Gastrocnemius medialis (tissue), 4 donors: ENCODE results near the gene DOCK8. TPM values are rescaled to one million over a fixed set of nuclear protein-coding genes. Genes with fewer than 3 reads are reported as not detected.

Source experiments
- ATAC-seq, 2 donors: fragments of 150-250 bp; one replicate each; pipeline ENCODE4 v1.9.1; 2016
- DNase-seq, 2 donors: peaks; one replicate each; pipeline ENCODE4 v3.0.0-alpha.2; 2019
- H3K27ac ChIP-seq, 4 donors: fragments of 200-600 bp; sonication (generic); 1 replicate in 1 of 4; 2 replicates in 3 of 4; pipeline ENCODE4 v1.5.1; 2016 to 2018; ENCODE audit warnings: mild to moderate bottlenecking in 2 of 4, moderate library complexity in 1 of 4
- H3K27me3 ChIP-seq, 3 donors: fragments of 200-600 bp; sonication (generic) in 2 of 3; 1 replicate in 1 of 3; 2 replicates in 2 of 3; pipeline versions ENCODE4 v1.5.1 to v1.6.0; 2016 to 2019; ENCODE audit warnings: mild to moderate bottlenecking in 1 of 3, moderate library complexity in 1 of 3
- H3K36me3 ChIP-seq, 2 donors: fragments of 200-600 bp; sonication (generic) in 1 of 2; one replicate each; pipeline ENCODE4 v1.5.1; 2017 to 2018
- H3K4me1 ChIP-seq, 2 donors: fragments of 200-600 bp; sonication (generic) in 1 of 2; one replicate each; pipeline ENCODE4 v1.5.1; 2016 to 2017; ENCODE audit warnings: mild to moderate bottlenecking in 2 of 2
- H3K4me3 ChIP-seq, 4 donors: fragments of 200-600 bp; sonication (generic) in 3 of 4; 1 replicate in 1 of 4; 2 replicates in 3 of 4; pipeline ENCODE4 v1.5.1; 2016 to 2019; ENCODE audit warnings: mild to moderate bottlenecking in 2 of 4
- H3K9me3 ChIP-seq, 3 donors: fragments of 200-600 bp; sonication (generic) in 2 of 3; 1 replicate in 1 of 3; 2 replicates in 2 of 3; pipeline ENCODE4 v1.5.1; 2016 to 2019
- CTCF ChIP-seq, 5 experiments: fragments of 450-650 bp in 3 of 5; fragments of 200-600 bp in 2 of 5; sonication (generic) in 2 of 5; IDR thresholded peaks in 4 of 5; conservative IDR thresholded peaks in 1 of 5; 1 replicate in 4 of 5; 2 replicates in 1 of 5; pipeline ENCODE4 v1.5.1; 2016 to 2019; ENCODE audit warnings: antibody characterized with exemption in 5 of 5, mild to moderate bottlenecking in 3 of 5, moderate library complexity in 3 of 5
- POLR2A ChIP-seq, 2 donors: fragments of 450-650 bp; IDR thresholded peaks; one replicate each; pipeline ENCODE4 v1.6.1; 2017; ENCODE audit warnings: antibody characterized with exemption in 2 of 2, mild to moderate bottlenecking in 2 of 2, moderate library complexity in 2 of 2
- in situ Hi-C, 4 donors: fragments of 200-750 bp; cut with MboI; loops; one replicate each; pipeline versions ENCODE4 v1.15.0 to v1.8.0; 2017; ENCODE audit warnings: low sequenced_read_pairs in 4 of 4
- intact Hi-C: fragments of 100-400 bp; cut with DNase I; formaldehyde crosslinking; loops from one replicate; pipeline ENCODE4 v1.15.1; 2023; ENCODE audit warnings: low total_unique reads
- total RNA-seq, 4 donors: library from RNA; depleted of rRNA; stranded (reverse); fragments of >200 nt; gene quantifications; one replicate each; pipeline versions ENCODE4 v1.1.0 to v1.2.3, GENCODE V29; 2016

DOCK8 gene
- total RNA-seq, 4 donors from 2014 or later = 0.80 to 2.8 (median 2.0) TPM

DNA sequence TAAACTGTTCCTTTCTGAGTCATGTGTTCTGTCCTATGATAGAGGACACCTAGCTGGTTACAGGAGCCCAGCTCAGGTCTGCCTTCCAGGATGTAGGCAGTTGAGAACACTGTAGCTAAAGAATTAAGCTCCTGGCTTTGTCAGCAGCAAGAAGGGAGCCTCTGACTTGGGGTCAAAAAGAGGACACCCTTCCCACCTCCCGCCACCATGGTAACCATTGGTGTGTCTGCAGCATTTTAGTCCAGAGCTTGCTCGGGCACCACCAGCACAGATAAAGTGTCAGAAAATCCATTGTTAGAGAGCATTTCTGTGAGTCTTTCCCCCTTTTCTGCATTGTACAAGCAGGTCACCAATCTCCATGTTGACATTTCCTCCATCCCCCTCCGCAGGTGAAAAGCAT, 181.7 kb downstream of the DOCK8 start:
- no peak for DNase-seq

GRCh38 chr9:398085-398484, 183.4 kb downstream of the DOCK8 start:
- no peak overlapping the region for H3K4me3 ChIP-seq
- ATAC-seq = no peak
- no peak for DNase-seq
- H3K4me1 ChIP-seq = no peaks in the 10 kb centered on the region
- no peak overlapping the region for H3K27ac ChIP-seq
- TF ChIP-seq POLR2A (IDR thresholded peaks at IDR 0.05) (no peak), CTCF (IDR thresholded peaks at IDR 0.05 in 4 of 5, conservative IDR thresholded peaks at IDR 0.05 in 1 of 5) (no peak)
- no peaks in the 10 kb centered on the region for H3K36me3 ChIP-seq
- intact Hi-C loops (no loop called here), in situ Hi-C loops (no loop called here)
- no peaks in the 10 kb centered on the region for H3K27me3 ChIP-seq
- no peaks in the 10 kb centered on the region for H3K9me3 ChIP-seq

More for the DNA sequence above, 181.7 kb downstream of the DOCK8 start:
- Histone ChIP-seq H3K4me1 (no peaks in the 10 kb centered on the region), H3K27me3 (no peaks in the 10 kb centered on the region), H3K36me3 (no peaks in the 10 kb centered on the region), H3K4me3 (no peak overlapping the region), H3K9me3 (no peaks in the 10 kb centered on the region), H3K27ac (no peak overlapping the region)
- no peak for TF ChIP-seq POLR2A (IDR thresholded peaks at IDR 0.05)
- no peak for TF ChIP-seq CTCF (IDR thresholded peaks at IDR 0.05 in 4 of 5, conservative IDR thresholded peaks at IDR 0.05 in 1 of 5)
- in situ Hi-C loops = no loop called here
- intact Hi-C loops = no loop called here
- ATAC-seq = no peak

DNA sequence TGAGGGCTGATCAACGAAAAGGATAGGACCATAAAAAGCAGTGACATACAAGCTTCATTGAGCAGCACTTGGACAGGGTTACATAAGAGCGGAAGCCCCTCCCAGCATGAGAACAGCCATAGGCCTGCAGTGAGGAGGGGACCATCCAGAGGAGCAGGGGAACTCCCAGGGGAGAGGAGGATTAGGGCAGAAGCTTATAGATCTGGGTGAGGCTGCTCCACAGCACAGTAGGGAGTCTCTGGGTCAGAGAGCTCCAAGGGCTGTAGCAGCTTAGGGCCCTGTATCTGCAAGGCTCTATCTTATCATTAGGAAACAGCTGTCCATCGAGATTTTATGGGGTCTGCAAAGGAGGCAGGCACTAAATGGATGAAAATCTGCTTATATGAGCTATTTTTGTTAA, 186.6 kb downstream of the DOCK8 start:
- in situ Hi-C loops (no loop called here), intact Hi-C loops (no loop called here)
- H3K27me3 ChIP-seq = no peaks in the 10 kb centered on the region
- TF ChIP-seq CTCF (IDR thresholded peaks at IDR 0.05 in 4 of 5, conservative IDR thresholded peaks at IDR 0.05 in 1 of 5) (no peak), POLR2A (IDR thresholded peaks at IDR 0.05) (no peak)
- ATAC-seq (no peak), DNase-seq (no peak)
- H3K4me3 ChIP-seq = no peak overlapping the region
- H3K4me1 ChIP-seq = no peaks in the 10 kb centered on the region
- H3K9me3 ChIP-seq = no peaks in the 10 kb centered on the region
- no peaks in the 10 kb centered on the region for H3K36me3 ChIP-seq
- no peak overlapping the region for H3K27ac ChIP-seq

- TF ChIP-seq POLR2A (IDR thresholded peaks at IDR 0.05) (no peak), CTCF (IDR thresholded peaks at IDR 0.05 in 4 of 5, conservative IDR thresholded peaks at IDR 0.05 in 1 of 5) (no peak)
- ATAC-seq = no peak
Measured at GRCh38 chr9:404234-404633, 189.6 kb downstream of the DOCK8 start.

DNA sequence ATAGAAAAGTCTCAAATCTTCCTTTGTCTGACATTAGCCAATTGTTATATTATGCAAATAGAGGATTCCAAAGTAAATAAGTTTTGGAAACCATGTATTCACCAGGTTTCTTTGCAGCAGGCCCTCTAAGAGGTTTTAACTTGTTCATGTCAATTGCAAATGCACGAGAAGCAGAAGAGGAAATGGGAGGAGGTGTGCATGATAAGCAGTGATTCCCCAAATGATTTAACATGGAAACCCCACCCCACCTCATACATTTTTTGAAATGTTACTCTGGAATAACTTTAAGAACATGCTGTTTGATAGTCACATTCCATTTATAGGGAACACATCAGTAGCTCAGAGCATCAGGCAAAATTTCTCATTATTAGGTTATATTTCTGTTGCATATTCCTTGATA, 190.7 kb downstream of the DOCK8 start:
- in situ Hi-C loops = no loop called here

More at GRCh38 chr9:404234-404633, 189.6 kb downstream of the DOCK8 start:
- H3K4me3 ChIP-seq = no peak overlapping the region
- no peak for DNase-seq
- in situ Hi-C loops (no loop called here), intact Hi-C loops (no loop called here)
- H3K4me1 ChIP-seq = no peaks in the 10 kb centered on the region
- H3K27ac ChIP-seq = no peak overlapping the region
- no peaks in the 10 kb centered on the region for H3K27me3 ChIP-seq
- H3K9me3 ChIP-seq = no peaks in the 10 kb centered on the region
- no peaks in the 10 kb centered on the region for H3K36me3 ChIP-seq

More for the DNA sequence above, 190.7 kb downstream of the DOCK8 start:
- no peak overlapping the region for H3K4me3 ChIP-seq
- H3K36me3 ChIP-seq = no peaks in the 10 kb centered on the region
- H3K27me3 ChIP-seq = no peaks in the 10 kb centered on the region
- ATAC-seq (no peak), DNase-seq (no peak)
- no peaks in the 10 kb centered on the region for H3K4me1 ChIP-seq
- H3K27ac ChIP-seq = no peak overlapping the region
- TF ChIP-seq CTCF (IDR thresholded peaks at IDR 0.05 in 4 of 5, conservative IDR thresholded peaks at IDR 0.05 in 1 of 5) (no peak), POLR2A (IDR thresholded peaks at IDR 0.05) (no peak)
- no peaks in the 10 kb centered on the region for H3K9me3 ChIP-seq
- intact Hi-C loops = no loop called here
